ENCODE measurements around the gene KATNIP.

- no peak for TF ChIP-seq POLR2AphosphoS5 (IDR thresholded peaks at IDR 0.05; ENCODE audit: low read depth)
- TF ChIP-seq CTCF (IDR thresholded peaks at IDR 0.05; ENCODE audit: insufficient read depth, low read length), result no peak
- TF ChIP-seq SPI1 (IDR thresholded peaks at IDR 0.05; ENCODE audit: borderline replicate concordance, low read depth), result no peak
Observed at GRCh38 chr16:27539636-27540035, 10.3 kb upstream of the KATNIP start.

Measured in HL-60 (cell line).